Fibroblast of villous mesenchyme (primary cell): ENCODE results near the gene SAP25. TPM values are rescaled to one million over a fixed set of nuclear protein-coding genes. Genes with fewer than 3 reads are reported as not detected.

ENCODE experiments used
- DNase-seq: peaks from one replicate; pipeline ENCODE4 v3.0.0-alpha.2; 2010; ENCODE audit warnings: low read depth
- H3K4me3 ChIP-seq: 2 replicates; pipeline ENCODE4 v1.5.1; 2011; ENCODE audit warnings: low read depth, mild to moderate bottlenecking, low read length
- total RNA-seq: library from RNA; depleted of rRNA; stranded (reverse); fragments of >200 nt; gene quantifications from 2 replicates; pipeline ENCODE4 v1.2.3, GENCODE V29; 2012
- TF ChIP-seq, protein P1 (sequence below): IDR thresholded peaks from 2 replicates; pipeline ENCODE4 v1.5.1; 2012; ENCODE audit warnings: low read depth, mild to moderate bottlenecking, low read length; ENCODE audit not compliant: insufficient read depth

The SAP25 gene
- total RNA-seq, 1 donor = not detected

DNA sequence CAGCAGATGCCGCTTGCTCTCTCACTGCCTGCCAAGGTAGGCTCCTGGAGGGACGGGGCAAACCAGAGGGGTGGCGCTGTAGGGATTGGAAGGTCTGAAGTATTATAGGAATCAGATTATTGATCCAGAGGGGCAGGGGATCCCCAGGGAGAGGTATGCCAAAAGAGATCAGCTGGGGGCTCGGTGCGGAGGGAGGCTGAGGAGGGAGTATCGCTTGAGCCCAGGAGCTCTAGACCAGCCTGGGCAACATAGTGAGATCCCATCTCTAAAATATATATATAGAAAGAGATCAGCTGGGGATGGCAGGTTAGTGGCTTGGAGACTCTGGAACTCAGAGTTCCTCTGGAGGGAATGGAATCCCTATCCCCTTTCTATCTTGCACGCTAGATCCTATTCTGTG, 21.5 kb upstream of the SAP25 start:
- no peak overlapping the region for H3K4me3 ChIP-seq
- TF ChIP-seq, protein P1, sequence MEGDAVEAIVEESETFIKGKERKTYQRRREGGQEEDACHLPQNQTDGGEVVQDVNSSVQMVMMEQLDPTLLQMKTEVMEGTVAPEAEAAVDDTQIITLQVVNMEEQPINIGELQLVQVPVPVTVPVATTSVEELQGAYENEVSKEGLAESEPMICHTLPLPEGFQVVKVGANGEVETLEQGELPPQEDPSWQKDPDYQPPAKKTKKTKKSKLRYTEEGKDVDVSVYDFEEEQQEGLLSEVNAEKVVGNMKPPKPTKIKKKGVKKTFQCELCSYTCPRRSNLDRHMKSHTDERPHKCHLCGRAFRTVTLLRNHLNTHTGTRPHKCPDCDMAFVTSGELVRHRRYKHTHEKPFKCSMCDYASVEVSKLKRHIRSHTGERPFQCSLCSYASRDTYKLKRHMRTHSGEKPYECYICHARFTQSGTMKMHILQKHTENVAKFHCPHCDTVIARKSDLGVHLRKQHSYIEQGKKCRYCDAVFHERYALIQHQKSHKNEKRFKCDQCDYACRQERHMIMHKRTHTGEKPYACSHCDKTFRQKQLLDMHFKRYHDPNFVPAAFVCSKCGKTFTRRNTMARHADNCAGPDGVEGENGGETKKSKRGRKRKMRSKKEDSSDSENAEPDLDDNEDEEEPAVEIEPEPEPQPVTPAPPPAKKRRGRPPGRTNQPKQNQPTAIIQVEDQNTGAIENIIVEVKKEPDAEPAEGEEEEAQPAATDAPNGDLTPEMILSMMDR = no peak
- DNase-seq = no peak

DNA sequence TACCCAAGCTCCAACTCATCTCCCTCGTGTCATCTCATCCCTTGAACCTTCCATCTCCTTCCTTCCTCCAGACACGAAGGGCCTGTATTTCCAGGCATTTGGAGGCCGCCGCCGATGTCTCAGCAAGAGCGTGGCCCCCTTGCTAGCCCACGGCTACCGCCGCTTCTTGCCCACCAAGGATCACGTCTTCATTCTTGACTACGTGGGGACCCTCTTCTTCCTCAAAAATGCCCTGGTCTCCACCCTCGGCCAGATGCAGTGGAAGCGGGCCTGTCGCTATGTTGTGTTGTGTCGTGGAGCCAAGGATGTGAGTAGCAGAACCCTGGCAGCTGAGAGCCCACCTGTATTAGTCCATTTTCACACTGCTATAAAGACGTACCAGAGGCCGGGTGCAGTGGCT, 17.9 kb upstream of the SAP25 start:
- no peak overlapping the region for H3K4me3 ChIP-seq
- TF ChIP-seq, protein P1 = no peak
- DNase-seq = no peak

DNA sequence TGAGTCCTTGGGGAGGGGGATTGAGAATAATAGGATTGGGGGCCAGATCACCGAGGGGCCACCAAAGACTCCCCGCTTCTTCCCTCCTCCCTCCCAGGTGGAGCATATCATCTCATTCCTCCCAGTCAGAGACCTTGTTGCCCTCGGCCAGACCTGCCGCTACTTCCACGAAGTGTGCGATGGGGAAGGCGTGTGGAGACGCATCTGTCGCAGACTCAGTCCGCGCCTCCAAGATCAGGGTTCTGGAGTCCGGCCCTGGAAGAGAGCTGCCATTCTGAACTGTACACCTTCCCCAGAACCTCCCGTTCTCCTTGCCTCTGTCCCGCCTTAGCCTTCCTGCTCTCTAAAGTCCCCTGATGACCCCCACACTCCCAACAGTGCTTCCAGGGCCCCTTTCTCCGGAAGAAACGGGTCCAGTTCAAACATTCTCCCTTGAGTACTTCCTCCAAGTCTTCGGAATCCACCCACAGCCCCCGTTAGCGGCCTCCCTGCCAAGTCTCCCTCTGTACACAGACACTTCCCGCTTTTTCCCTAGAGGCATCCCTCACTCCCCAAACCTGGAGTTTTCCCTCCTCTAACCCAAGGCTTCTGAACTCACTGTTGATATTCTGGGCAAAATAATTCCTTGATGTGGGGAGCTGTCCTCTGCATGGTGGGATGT, 16.5 kb upstream of the SAP25 start:
- TF ChIP-seq, protein P1 = no peak
- no peak for DNase-seq
- no peak overlapping the region for H3K4me3 ChIP-seq

DNA sequence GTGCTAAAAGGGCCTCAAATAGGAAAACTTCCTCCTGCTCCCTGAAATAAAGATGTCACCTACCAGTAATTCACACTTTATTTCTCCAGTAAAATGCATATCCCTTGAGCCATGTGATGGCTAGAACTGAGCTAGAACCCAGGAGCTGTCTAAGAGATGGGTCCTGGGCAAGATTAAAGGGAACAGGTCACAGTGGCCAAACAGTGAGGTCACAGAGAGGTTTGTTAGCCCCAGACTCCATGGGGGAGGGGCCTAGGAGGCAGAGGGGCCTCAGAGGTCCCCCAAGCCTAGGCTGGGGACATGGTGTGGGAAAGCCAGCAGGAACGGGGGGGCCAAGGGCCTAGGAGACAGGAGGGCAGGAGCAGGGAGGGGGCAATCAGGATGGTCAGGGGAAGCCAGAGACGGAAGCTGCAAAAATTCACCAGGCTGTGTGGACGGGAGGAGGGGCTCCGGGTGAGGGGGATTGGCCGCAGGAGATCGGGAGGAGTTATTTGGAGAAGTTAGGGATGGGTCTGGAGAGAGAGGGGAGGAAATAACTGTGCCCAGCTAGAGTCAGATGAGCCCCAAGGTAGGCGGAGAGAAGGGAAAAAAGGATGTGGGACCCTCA, 15.7 kb upstream of the SAP25 start:
- no peak overlapping the region for H3K4me3 ChIP-seq
- no peak for DNase-seq
- TF ChIP-seq, protein P1 = no peak

DNA sequence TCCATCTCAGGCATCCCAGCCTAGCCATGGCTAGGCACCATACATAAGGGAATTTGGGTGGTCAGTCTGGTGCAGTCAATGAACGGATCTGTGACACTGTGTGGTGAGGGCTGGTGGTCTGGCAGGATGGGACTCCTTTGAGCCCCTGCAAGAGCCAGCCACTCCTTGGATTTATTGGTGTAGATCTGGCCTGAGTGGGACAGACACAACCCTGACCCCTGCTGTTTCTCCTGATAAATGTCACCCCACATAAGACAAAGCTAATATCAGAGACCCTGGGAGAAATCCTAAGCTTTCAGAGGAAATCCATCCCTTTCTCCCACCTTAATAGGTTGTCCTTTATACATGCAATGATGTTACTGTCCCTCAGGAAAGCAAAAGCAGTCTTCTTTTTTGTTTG, 14.7 kb upstream of the SAP25 start:
- TF ChIP-seq, protein P1 = peak; percentile 43
- DNase-seq = peak; percentile 46
- no peak overlapping the region for H3K4me3 ChIP-seq

DNA sequence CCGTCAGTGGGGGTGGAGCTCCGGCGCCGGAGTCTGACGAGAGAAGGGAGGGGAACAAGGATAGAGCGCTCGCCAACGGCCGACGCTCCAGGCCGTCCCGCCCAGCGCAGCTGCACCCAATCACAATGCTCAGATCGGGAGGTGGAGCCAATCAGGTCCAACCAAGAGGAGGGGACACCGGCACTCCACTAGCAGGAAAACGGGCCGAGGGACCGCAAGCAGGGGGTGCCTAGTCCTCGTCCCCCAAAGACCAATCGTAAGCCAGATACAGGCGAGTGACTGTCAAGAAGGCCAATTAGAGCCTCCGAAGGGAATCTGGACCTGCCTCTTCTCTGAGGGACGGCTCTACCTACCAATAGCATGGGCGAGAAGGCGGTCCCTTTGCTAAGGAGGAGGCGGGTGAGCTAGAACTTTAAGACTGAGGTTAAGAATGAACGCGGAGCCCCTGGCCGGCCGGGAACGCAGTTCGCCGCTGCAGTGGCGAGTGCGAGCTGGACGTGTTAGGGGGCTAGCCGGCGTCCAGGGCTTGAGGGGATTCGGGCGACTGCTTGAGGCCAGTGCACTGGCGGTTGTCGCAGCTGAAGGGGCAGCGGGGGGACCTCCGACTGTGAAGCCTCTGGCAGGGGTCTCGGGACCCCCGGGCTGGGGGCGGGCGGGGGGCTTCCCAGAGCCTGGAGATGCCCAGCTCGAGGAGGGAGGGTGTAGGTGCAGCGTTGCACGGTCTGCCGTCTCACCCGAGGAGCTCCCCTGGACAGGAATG, 12.7 kb upstream of the SAP25 start, which contains the start of gene FBXO24:
FBXO24 (plus strand) TSS at position 63 of the 760 bp plus-strand sequence; CDS start at position 361, 298 bp downstream.
- TF ChIP-seq, protein P1 = no peak
- DNase-seq = peak; percentile 100

More for the DNA sequence above, 12.7 kb upstream of the SAP25 start, which contains the start of gene FBXO24:
- H3K4me3 ChIP-seq = peak within 1 kb of the TSS; percentile 97
